Measurements from ENCODE around the gene NPAT.
"Not testable (repeated sequence)": the region's sequence is repeated elsewhere in the genome, so short reads cannot be mapped to it uniquely, and the experiment has no call there.

Gene NPAT

GRCh38 chr11:108135845-108136544 is 86.4 kb downstream of the NPAT start:
- H3K4me3 ChIP-seq (ENCODE audit: low read length), result no peak overlapping the region
- peak; percentile 43 for TF ChIP-seq CTCF (conservative IDR thresholded peaks at IDR 0.05; ENCODE audit: low read length)
- peak; percentile 66 for DNase-seq (ENCODE audit: low read depth)

- DNase-seq (ENCODE audit: low read depth); H3K4me3 ChIP-seq (ENCODE audit: low read length): not testable (repeated sequence)
Observed at GRCh38 chr11:108132993-108133538, 89.4 kb downstream of the NPAT start.

GRCh38 chr11:108131993-108132392 is 90.4 kb downstream of the NPAT start:
- H3K4me3 ChIP-seq (ENCODE audit: low read length), result no peak overlapping the region
- TF ChIP-seq CTCF (conservative IDR thresholded peaks at IDR 0.05; ENCODE audit: low read length), result no peak
- peak; percentile 62 for DNase-seq (ENCODE audit: low read depth)

- H3K4me3 ChIP-seq (ENCODE audit: low read length), result no peak overlapping the region
- TF ChIP-seq CTCF (conservative IDR thresholded peaks at IDR 0.05; ENCODE audit: low read length), result no peak
- no peak for DNase-seq (ENCODE audit: low read depth)
Observed at GRCh38 chr11:108128772-108129171, 93.7 kb downstream of the NPAT start.

GRCh38 chr11:108125096-108125495 is 97.3 kb downstream of the NPAT start:
- TF ChIP-seq CTCF (conservative IDR thresholded peaks at IDR 0.05; ENCODE audit: low read length), result no peak
- no peak overlapping the region for H3K4me3 ChIP-seq (ENCODE audit: low read length)
- no peak for DNase-seq (ENCODE audit: low read depth)

- H3K4me3 ChIP-seq (ENCODE audit: low read length), result peak overlapping the region; percentile 67
- TF ChIP-seq CTCF (conservative IDR thresholded peaks at IDR 0.05; ENCODE audit: low read length), result no peak
- DNase-seq (ENCODE audit: low read depth), result peak; percentile 25
Observed at GRCh38 chr11:108122166-108122628, 100.2 kb downstream of the NPAT start.

- DNase-seq (ENCODE audit: low read depth), result peak; percentile 85
- peak; percentile 25; the same call in 1 of the 2 replicates for TF ChIP-seq CTCF (conservative IDR thresholded peaks at IDR 0.05; ENCODE audit: low read length)
- peak within 1 kb of the TSS; percentile 67 for H3K4me3 ChIP-seq (ENCODE audit: low read length)
Observed at GRCh38 chr11:108121274-108122155, 100.9 kb downstream of the NPAT start, which contains the start of gene ACAT1. Gene ACAT1 (plus strand): TSS chr11:108121567. CDS start chr11:108121607, 40 bp downstream.

- peak overlapping the region; percentile 67 for H3K4me3 ChIP-seq (ENCODE audit: low read length)
- not testable (repeated sequence) for DNase-seq (ENCODE audit: low read depth)
Observed at GRCh38 chr11:108120936-108121273, 101.5 kb downstream of the NPAT start.

All from AG10803 (cell line).